Measurements from ENCODE around the gene MICALL2. TPM values are rescaled to one million over a fixed set of nuclear protein-coding genes. Genes with fewer than 3 reads are reported as not detected.
A peak's percentile ranks its signal among the peaks of the same experiment; 100 is the strongest.

MICALL2 gene
- 6.8 and 10.1 TPM in 2 replicates for total RNA-seq

DNA sequence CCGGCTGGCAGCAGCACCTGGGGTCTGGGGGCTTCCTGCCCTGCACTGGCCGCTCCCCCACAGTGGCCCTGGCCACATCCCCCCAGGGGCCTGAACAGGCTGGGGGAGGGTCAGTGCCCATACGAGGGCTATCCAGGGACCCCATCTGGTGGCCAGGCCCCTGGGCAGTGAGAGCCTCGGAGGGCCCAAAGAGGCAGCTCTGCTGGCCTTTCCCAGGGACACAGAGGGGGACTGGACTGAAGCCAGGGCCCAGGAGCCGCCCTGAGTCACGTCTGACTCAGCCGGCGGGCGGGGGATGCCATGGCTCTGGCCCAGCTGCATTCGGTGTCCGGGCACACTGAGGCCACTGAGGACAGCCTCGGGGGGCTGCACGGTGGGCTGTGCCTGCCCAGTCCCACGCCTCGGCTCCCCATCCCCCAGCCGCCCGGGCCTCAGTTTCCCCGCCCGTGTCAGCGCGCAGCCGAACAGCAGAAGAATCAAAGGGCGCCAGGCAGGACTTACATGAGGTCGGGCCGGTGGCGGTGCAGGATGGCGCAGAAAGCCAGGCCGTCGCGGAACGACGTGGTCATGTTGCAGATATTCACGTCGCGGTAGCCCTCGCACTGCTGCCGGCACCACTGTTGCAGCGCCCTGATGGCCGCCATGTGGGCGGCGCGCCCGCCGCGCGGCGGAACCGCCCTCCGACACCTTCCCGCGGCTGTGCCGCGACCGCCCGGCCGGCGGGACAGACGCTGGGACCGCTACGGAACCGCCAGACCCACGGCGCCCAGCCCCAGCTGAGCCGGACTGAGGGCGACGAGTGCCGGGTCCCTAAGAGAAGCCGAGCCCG, at the start of gene MICALL2:
Gene MICALL2 (minus strand): TSS at position 788 of the 829 bp plus-strand sequence. CDS start 144 bp downstream, at position 644.
- peak; percentile 61 for DNase-seq (ENCODE audit: low read depth)

DNA sequence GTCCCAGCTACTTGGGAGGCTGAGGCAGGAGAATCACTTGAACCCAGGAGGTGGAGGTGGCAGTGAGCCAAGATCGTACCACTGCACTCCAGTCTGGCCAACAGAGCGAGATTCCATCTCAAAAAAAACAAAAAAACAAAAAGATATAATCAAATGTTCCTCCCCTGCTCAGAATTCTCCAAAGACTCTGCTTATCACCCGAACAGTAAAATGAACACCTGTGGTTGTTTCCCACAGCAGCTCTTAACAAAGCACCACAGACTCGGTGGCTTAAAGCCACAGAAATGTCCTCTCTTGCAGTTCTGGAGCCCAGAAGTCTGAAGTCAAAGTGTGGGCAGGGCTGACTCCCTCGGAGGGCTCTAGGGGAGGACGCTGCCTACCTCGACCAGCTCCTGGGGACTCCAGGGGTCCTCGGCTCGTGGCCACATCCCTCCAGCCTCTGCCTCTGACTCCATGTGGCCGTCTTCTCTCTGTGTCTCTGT, 49.0 kb upstream of the MICALL2 start:
- no peak for DNase-seq (ENCODE audit: low read depth)

DNA sequence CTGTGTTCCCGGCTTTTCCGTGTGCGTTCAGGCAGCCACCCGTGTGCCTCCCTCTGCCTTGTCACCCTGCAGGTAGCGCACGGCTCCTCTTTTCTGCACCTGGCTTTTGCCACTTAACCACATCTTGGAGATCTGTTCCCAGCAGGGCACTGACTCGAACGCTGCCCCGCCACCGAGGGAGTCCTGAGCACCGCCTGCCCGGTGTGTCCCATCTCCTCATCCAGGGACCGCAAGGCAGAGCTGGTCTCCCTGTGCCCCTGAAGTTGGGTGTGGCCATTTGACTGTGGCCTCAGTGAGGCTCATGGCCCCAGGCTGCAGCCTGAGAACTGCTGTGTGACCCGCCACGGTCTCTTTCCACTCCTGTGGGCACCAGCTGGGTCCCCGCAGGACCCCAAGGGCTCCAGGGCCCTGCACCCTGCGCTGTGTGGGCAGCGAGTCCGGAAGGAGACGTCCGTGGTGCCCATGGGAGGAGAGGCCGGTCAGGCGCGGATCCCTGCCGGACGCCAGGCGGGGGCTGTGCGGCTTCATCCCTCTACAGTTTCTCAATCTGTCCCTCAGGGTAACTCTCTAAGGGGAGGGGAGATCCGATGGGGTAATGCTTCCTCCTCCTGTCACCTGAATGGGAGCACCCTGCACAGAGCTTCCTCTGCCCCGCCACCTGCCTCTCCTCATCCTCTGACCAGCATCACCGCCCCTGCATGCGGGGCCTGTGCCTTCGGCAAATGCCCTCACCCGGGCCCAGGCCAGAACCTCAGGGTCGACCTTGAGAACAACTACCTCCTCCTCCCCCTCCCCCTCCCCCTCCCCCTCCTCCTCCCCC, 46.7 kb upstream of the MICALL2 start:
- DNase-seq (ENCODE audit: low read depth) = peak; percentile 3

DNA sequence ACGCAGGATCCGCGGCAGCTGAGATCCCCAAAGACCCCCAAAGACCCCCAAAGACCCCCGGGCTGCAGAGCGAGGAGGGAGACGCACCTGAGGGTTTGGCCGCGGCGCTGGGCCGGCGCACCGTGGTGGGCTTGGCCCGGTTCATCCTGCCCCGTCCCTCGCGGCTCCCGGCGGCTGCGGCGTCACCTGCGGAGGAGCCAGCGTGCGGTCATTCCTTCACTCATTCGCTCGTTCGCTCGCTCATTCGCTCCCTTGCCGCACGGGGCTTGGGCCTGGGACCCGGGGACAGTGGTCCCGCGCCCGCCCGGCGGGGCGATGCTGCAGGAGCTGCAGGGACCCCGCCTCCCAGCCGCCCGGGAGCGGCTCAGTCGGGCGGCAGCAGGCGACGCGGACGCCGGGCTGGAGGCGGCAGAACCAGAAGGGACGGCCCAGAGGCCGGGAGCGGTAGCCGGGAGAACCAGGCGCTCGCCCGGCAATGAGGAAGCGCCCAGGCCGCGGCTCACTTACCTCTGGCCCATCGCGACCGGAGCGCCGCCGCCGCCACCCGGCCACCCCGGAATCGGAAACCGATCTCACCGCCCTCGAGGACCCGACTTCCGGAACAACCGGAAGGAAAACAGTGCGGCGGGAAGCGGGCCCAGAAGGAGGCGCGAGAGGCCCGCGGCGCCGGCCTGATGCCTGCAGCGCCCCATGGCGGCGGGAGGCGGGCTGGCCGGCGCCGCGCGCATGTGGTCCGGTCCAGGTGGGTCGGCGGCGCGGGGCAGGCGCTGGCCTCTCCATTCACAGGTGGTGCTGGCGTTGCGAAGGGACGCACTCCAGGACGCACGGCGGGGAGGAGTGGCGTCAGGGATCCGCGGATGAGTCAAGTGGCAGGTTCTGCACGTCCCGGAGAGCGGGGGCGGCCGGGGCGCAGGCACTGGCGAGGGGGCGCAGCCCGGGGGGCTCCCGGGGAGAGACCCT, 44.8 kb upstream of the MICALL2 start, which contains the start of gene INTS1:
Gene INTS1 (minus strand): TSS at position 574 of the 960 bp plus-strand sequence. CDS start 429 bp downstream, at position 145.
- DNase-seq (ENCODE audit: low read depth) = peak; percentile 68

DNA sequence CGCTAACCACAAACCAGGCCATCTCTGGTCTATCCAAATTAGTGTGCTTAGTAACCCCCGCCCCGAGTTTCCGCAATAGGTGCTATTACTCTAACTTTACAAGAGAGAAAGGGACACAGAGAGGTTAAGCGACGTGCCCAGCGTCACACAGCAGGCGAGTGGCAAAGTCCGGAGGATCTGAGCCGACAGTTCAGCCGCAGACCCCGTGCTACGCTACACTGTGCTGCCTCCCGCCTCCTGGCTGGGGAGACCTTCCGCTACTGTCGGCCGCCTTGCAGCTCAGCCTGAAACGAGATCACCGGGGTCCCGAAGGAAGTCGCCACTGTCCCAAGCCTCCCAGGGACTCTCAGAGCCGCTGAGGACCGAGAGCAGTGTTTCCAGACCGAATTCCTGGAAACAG, 44.1 kb upstream of the MICALL2 start:
- DNase-seq (ENCODE audit: low read depth) = no peak

DNA sequence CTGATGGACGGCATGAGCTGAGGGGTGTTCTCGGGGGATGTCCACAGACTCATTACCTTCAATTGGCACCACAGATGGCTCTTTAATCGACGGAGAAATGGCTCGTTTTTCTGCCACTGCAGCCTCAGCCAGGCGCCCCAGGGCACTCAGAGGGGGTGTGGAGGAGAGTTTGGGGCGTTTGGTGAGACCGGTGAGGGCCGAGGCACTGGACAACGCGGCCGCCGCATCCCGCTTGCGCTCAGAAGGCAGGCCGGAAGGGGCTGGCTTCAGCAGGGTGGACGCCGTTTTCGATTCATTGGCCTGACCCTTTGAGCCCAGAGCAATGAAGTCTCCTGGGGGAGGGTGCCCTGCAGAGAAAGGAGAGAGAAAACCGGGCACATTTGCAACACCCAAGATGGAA, 43.6 kb upstream of the MICALL2 start:
- DNase-seq (ENCODE audit: low read depth) = no peak

DNA sequence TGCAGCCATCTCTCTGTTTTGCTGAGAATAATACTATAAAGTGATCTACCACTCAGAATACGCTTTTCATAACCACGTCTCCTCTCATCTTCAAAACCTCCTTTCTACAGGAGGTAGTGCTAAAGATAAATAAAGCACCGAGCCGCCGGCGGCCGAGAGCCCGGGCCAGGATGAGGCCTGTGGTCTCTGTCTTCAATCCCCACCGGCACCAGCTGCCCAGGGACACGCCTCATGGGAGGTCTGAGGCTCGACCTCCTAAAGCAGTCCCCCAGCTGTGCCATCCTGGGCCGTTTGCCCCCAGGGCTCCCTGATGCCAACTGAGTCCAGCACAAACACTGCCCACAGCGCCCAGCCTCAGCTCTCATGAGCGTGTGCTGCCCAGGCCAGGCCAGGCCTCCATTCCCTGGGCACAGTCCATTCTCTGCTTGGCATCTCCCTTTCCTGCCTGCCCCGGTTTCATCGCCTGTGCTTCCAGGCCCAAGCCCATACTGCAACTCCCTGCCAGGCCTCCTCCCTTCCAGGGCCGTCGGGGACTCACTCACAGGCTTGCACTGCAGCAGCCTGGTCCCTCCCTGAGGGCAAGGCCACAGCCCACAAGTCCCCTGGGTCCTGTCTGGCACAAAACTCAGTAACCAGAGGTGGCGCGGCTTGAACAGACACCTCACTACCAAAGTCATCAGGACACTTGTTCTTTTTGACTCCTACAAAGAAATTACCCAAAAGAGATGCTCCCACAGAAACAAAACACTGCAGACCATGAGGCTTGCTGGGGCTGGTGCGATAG, 42.4 kb upstream of the MICALL2 start:
- no peak for DNase-seq (ENCODE audit: low read depth)

DNA sequence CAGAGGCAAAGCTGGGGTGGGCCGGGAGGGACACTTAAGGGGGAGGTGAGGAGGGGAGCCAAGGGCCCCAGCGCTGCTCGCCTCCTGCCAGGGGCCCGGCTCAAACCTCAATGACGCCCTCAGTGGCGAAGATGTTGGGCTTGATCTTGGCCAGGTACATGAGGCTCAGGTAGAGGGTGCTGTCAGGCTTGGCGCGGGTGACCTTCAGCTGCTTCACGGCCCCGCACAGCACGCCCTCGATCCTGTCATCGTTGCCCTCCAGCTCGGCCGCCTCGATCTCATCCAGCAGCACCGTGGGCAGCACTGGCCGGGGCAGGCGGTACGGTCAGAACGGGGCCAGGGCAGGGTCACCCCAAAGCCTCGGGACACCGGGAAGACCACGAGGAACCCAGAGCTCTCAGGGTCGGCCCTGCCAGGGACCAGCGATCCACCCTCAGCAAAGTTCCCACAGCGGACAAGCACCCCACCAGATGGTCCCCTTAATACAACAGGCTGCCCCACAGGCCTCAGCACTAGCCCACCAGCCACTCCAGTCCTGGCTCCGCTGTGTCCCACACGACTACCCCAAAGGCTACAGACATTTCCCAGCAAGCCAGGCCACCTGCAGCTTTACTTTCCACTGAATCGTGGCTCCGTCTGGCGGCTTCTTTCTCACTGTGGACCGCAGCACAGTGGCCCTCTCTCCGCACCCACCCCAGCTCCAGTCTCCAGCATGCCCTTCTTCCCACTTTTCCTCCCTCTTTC, 41.0 kb upstream of the MICALL2 start:
- no peak for DNase-seq (ENCODE audit: low read depth)

DNA sequence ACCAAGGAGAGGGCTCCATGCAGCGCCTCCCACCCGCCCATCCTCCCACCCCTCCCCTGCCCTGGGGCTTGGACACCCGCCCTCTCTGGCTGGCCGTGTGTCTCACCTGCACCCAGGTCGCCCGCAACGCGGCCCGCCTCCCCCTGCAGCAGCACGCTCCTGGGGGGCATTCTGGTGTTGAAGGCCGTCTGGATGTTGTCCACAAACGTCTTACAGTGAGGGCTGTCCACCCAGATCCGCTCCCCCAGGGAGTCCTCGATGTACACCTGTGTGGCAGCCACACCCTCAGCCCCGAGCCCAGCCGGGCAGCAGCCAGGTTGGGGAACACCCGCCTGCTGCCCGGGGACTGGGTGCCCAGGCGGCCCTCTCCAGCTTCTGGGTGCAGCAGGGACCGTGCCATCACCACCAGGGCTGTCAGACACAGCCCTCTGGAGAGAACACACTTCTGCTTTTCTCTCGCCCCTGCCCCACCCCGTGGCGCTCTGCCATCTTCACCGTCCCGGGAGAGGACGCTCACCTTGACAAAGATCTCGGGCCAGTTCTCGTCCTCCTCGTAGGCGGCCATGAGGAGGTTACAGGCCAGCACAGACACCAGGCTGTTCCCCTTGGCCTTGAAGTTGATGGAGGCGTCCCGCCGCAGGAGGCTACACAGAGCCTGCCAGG, 40.2 kb upstream of the MICALL2 start:
- DNase-seq (ENCODE audit: low read depth) = no peak

DNA sequence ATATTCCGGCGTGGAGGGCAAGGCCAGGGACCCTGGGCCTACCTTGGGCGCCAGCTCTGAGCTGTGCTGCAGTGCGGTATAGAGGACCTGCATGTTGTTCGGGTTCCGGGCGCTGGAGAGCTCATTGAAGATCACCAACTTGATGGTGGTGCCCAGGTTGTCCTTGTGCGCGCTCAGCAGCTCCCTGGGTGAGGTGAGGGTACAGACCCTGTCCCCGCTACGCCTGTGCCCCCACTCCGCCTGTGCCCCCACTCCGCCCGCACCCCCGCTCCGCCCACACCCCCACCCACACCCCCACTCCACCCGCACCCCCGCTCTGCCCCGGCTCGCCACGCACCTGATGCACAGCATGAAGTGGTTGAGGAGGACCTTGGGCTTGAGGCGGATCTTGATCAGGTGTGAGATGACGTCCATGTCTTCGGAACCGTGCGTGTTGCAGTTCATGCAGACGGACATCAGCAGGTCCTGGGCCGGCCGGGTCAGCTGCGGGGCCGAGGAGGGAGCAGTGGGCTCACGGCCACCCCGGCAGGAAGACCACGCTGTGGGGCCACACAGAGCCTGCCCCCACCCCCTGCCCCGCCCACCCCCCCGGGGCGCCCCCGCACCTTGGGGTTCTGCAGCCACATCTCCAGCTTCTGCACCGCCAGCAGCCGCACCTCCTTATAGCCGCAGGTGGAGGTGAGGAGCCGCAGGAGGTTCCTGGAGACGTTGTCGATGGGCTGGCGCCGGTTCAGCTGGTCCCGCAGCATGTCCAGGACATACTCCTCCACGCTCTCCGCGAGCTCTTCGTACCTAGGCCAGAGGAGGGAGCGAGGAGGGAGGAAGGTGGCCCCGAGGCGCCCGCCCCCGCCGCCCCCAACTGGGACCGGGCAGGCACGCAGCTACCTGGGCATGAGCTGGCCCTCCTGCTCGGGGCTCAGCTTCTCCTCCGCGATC, 39.4 kb upstream of the MICALL2 start:
- DNase-seq (ENCODE audit: low read depth) = no peak

DNA sequence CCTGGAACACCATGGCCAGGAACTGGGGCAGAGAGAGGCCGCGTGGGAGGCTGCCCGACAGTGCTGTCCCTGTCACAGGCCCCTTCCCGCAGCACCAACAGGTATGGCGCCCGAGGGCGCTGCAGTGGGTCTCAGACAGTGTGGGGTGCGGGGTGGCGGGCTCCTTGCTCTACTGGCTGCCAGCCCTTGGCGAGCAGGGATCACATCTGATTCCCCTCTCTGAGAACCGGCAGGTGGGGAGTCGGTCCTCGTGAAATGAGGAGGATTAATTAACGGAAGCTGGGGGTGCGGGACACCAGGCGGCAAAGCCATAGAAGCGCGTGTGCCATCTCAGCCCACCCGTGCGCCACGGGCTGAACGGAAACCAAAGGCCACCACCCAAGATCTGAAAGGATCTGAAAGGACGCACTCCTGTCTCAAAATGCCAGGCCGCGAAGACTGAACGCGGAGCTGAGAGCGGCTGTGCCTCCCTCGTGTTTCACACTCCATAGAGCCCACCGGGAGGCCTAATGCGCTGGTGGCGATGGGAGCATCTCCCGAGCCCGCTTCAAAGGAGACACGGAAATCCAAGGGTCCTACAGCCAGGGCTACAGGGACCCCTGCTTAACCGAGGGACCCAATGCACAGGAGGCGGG, 38.1 kb upstream of the MICALL2 start:
- DNase-seq (ENCODE audit: low read depth) = no peak

DNA sequence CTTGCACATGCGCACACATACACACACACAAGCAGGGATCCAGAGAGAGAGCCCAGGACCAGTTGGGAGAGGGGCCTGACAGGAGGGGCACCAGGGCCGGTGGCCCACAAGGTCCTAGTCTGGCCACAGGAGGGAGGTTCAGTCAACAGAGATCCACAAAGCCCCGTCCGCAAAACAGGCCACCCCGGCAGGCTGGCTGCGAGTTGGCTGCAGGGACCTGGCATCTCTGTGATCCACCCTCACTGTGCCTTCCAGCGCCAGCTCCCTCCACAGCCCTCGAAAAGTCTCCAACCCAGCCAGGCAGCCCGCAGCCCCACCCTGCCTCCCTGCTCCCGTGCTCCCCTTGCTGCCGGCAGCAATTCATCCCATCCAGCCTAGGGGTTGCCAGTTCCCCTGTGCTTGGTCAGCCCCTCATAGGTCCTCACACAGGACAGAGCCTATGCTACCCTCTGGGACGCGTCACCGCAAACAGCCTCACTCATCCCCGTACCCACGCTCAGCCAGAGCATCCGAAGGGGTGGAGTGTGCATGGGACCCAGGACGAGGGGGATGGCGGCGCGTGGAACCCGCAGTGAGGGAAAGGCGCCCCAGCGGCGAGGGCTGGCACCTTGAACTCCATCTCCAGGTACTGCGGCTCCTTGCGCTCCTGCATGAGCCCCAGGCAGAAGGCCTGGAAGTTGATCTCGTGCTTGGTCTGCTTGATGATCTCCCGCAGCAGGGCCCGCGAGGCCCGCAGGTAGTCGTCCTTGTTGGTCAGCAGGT, 37.4 kb upstream of the MICALL2 start:
- no peak for DNase-seq (ENCODE audit: low read depth)

DNA sequence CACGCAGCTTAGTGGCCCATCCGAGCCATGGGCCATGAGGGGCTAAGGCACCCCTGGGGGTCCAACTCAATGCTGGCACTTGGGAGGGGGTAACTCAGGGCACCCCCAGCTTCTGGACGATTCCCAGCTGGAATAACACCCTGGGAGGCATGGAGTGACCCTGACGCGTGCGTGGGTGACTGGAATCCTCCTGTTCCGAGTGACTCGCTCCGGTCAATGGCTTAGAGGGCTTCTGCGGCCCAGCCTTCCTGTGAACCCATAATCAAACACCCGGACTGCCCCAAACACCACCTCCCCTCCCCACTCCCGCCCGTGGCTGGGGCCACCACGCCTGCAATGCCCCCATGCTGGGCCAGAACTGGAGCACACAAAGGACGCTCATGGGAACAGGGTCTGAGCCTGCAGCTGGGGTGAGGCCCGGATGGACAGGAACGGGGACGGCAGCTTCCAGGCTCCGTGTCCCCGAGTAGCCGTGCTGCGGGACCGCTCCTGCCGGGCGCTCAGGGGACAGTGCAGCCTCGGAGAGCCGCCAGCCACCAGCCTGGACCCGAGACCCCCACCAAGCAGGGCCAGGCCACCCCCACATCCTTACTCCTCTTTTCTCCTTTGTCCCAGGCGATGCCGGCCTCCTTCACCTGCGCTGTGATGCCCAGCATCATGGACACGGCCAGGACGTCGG, 36.4 kb upstream of the MICALL2 start:
- no peak for DNase-seq (ENCODE audit: low read depth)

DNA sequence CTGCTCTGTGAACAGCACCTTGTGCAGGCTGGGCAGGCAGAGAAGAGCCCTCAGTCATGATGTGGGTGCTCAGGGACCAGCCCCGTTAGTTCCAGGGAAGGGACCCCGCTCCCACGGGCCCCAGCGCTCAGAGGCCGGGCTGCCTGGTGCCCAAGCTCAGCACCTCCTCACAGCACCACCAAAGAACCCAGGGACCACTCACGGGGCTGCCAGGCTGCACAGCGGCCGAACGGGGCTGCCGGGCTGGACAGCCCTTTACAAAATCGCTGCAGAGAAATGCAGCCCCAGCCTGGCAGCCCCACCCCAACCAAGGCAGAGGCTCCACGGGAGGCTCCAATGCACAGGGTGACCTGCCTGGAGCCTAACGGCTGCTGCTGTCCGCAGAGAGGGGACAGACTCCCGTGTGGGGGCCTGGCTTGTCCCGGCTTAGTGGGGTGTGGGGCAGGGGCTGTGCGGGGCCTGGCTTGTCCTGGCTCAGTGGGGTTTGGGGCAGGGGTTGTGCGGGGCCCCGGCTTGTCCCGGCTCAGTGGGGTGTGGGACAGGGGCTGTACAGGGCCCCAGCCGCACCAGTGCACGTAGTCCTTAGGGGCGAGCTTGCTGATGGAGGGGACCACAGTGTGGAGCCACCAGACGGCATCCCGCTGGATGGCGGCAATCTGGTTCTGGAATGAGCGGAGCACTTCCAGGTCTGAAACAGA, 35.7 kb upstream of the MICALL2 start:
- no peak for DNase-seq (ENCODE audit: low read depth)

DNA sequence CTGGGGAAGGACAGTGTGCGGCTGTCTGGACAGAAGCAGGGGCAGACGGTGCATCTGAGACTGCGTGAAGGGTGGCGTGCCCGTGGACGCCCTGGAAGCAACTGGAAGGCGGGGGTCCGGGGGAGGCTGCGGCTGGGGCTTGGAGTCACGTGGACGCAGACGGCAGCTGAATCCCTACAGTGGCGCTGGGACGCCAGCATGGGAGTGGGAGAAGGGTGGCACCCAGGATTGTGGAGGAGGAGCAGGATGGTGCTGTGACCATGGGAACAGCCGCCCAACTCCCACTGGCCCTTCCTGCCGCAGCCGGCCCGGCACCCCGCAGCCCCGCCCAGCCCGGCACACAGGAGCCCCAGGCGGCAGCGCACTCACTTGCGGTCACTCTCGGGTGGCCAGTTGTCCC, 35.2 kb upstream of the MICALL2 start:
- no peak for DNase-seq (ENCODE audit: low read depth)

DNA sequence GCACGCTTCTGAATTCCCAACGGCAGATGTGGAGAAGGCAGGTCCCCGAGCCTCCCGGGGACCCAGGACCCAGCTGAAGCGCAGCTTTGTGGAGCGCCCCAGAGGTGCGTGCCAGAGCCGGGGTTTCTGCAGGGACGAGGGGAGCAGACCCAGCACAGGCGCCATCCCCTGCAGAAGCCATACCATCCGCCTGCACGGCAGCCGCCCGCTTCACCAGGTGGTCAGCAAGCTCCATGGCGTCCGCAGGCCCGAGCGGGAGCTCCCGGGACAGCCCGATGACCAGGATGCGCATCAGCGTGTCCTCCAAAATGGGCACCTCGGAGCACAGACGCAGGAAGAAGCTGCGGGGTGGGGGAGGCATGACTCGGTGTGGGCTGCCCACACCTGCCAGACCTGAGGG, 34.3 kb upstream of the MICALL2 start:
- no peak for DNase-seq (ENCODE audit: low read depth)
